NCI-H2196 treated with DMSO at 0.1 percent for 48 hours (cell line): Measurements from ENCODE around the gene SART3.
"Not testable (repeated sequence)": the region's sequence is repeated elsewhere in the genome, so short reads cannot be mapped to it uniquely, and the experiment has no call there.

Source experiments
- DNase-seq: peaks from one replicate; lab custom pipeline; 2025; ENCODE audit not compliant: unreplicated experiment; lab: John Stamatoyannopoulos, UW

Gene SART3

DNA sequence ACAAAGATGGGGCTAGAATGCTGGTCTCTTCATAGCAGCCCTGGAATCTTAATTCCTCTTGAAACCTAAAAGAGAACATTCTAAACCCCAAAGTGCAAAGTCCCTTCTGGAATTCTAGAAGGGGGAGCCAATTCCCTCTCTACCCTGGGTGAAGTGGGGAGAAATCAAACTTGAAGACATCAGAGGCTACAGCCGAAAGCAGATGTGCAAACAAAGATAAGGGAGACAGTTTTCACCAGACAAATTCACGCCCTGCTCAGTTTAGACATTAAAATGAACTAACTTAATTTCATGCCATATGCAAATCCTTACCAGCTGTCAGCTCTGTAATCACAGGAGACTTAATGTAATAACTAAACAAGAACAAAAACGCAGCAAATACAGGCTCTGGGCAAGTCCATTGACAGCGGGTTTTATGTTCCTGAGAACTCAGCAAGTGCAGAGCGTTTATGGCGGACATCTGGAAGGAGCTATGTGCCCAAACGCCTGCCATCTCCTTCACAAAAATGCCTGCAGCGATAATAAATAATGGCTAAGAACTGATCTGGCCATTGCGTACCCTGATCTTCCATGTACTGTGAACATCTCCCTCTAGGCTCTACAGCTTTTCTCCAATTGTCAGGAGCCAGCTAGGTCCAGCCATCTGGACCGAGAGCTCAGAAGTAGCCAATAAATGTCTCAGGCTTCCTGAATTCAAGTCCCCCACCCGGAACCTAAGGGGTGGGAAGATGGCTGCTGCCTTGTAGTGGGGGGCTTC, 65.0 kb downstream of the SART3 start:
- no peak for DNase-seq

DNA sequence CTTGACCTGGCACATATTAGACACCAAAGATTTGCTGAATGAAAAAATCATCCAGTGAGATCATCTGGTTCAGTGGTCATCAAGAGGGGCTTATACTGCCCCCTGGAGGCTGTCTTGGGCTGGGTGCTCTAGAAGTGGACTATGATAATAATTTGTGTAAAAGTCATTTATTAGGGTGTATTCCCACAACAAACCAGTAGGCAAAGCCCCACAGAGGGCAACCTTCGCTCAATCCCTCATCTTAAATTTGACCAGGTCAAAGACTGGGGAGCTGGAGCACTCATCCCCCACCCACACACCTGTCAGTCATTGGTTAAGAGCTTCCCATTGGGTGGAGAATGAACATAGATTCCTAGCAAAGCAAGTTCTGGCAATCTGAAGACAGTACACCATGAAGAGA, 65.9 kb downstream of the SART3 start:
- DNase-seq: no peak

DNA sequence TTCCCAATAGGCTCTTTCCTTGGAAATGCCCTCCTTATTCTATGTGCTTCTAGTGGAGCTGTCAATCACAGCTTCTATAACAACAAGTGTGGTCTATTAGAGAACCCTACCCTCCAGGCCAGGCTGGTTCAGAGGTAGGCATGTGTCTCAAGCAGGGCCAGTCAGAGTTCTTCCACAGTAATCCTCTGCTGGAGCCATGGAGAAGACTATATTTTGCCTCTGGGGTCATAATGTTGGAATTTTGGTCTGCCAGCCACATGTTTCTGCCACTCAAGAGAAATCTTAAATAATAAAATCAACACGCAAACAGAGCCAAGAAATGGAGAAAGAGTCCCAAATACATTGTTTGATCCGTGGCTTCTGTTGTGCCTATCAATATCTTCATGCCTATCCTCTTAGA, 69.7 kb downstream of the SART3 start:
- no peak for DNase-seq

DNA sequence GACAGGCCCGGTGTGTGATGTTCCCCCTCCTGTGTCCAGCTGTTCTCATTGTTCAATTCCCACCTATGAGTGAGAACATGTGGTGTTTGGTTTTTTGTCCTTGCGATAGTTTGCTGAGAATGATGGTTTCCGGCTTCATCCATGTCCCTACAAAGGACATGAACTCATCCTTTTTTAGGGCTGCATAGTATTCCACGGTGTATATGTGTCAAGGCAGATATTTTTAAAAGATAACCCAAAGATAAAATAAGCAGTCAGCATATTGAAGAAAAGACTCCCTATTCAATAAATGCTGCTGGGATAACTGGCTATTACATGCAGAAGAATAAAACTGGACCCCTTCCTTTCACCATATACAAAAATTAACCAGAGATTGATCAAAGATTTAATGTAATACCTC, 73.9 kb downstream of the SART3 start:
- not testable (repeated sequence) for DNase-seq

DNA sequence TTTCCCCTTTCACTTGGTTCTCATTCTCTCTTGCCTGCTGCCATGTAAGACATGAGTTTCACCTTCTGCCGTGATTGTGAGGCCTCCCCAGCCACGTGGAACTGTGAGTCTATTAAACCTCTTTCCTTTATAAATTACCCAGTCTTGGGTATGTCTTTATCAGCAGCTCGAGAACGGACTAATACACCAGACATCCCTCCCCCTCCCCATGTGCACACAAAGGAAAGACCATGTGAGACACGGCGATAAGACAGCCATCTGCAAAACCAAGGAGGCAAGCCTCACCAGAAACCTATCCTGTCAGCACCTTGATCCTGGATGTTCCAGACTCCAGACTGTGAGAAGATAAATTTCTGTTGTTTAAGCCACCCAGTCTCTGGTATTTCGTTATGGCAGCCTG, 75.6 kb downstream of the SART3 start:
- DNase-seq: not testable (repeated sequence)

DNA sequence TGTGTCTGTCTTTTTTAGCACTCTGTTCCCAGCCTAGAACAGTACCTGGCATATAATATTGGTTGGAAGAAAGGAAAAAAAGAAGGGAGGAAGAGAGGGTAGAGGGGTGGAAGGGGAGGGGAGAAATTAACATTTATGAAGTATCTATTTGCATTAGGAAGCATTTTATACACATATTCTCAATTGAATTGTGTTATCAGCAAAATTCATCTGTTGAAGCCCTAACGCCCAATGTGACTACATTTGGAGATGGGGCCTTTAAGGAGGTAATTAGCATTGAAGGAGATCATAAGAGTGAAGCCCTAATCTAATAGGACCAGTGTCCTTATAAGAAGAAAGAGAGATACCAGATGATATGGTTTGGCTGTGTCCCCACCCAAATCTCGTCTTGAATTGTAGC, 76.1 kb downstream of the SART3 start:
- no peak for DNase-seq

DNA sequence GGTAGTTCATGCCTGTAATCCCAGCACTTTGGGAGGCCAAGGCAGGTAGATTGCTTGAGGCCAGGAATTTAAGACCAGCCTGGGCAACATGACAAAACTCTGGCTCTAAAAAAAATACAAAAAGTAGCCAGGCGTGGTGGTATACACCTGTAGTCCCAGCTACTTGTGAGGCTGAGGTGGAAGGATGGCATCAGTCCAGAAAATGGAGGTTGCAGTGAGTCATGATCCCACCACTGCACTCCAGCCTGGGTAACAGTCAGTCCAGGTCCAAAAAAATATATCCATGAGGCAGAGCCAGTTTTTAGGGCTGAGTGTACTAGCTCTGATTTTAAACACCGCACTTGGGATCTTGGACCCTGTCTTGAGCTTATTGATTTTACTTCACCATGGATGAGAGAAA, 76.5 kb downstream of the SART3 start:
- DNase-seq: no peak

DNA sequence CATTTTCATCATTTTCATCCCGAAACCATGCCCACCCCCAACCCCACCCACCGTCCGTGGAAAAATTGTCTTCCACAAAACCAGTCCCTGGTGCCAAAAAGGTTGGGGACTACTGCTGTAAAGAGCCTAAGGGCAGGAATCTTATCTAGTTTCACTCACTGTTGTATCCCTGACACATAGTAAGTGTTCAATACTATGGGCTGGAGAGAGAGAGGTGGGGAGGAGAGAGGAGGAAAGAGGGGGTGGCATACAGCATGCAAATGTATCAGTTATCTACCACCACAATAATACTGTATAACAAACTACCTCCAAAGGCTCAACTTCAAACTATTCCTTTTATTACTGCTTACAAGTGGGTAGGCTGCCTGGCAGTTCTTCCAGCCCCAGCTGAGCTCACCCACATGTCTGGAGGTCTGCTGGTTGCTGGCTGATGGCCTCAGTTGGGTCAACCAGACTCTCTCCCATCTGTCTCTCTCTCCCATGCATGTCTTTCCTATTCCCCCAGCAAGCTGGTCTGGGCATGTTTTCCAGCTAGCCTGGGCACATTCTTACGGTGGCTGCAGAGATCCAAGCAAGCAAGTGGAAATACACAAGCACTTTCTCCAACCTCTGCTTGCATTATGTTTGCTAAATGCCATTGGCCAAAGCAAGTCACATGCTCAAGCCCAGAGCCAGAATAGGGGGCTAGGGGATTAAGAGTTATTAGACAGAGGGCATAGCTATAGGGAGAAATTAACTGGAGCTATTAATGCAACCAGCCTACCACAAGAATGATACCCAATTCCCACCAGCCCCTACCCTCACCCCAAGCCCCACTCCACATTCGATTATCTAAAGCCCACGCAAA, 77.5 kb downstream of the SART3 start:
- DNase-seq: no peak

DNA sequence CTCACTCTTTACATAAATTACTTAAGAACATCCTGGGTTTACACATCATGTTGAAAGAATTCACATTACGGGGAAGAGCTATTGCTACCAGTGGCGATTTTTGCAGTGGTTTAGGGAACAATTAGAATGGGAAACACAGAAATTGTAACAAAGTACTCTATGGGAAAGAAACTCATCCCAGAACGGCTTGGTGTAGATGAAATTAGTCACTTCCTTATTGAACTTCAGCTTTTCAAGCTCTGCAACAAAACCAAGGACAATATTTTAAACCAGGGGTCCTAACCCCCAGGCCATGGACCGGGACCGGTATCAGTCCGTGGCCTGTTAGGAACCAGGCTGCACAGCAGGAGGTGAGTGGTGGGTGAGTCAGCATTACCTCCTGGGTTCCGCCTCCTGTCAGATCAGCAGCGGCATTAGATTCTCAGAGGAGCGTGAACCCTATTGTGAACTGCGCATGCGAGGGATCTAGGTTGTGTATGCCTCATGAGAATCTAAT, 78.2 kb downstream of the SART3 start:
- DNase-seq: no peak

DNA sequence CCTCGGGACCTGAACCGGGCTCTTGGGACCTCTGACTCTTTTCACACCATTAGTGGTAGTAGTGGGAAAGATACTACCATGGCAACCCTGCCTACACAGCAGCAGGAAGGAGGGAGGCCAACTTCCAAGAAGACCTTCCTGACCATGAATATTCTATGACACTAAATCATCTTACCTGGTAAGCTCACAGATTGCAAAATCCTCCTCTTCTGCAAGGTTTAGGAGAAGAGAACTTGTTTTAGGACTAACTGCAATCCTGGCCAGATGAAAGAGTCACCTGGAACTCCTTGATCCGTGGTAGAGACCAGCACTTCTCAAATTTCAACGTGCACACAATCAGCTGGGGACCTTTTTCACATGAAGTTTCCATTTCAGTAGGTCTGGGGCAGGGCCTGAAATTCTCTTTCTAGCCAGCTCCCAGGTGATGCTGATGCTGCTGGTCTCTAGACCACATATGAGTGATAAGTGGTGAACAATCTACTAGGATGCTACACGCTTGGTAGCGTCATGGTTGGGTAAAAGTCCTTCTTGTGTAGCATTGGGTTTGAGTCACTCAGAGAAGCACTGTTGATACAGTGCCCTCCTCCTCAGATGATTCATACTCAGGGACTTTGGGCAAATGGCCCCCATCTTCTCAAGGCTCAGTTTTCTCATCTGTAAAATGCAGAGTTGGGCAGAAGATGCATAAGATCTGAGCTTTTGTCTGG, 81.5 kb downstream of the SART3 start:
- DNase-seq: no peak

DNA sequence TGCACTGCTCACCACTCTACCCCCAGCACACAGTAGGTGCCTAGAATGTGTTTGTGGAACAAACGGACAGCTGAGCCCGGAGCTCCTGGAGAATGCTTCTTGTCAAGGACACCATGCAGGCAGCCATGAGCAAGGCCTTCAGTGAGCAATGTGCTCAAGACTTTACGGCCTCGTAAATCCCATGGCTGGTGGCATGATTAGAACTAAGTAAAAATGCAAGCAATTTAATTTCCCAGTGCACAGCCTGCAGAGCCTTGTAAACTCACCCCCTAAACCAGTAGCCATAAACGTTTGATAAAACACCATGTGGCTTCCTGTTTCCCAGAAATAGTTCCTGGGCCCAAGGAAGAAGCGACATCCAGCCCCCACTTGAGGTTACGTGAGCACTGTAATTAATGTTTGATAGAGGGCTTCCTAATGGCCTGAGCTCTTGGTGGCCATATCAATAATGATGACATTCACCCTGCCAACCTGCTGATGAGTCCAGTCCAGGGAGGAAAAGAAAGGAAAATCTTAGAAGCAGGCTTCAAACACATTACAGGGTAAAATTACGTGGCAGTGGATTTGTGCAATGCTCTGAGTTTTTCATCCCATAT, 82.3 kb downstream of the SART3 start:
- DNase-seq: no peak

DNA sequence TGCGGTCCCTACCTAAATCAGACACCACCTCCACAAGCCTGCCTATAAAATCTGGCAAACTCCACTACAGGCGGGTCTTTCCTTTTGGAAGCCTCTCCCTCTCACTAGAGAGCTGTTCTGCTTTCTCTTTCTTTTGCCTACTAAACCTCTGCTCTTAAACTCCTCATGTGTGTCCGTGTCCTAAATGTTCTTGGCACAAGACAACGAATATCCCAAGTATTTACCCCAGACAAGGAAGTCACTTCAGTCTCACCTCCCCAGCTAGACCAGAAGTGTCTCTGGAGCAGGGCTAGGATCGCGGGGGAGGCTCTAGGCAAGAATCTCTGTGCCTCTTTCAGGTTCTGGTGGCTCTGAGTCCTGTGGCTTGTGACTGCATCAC, 83.1 kb downstream of the SART3 start:
- DNase-seq: no peak

DNA sequence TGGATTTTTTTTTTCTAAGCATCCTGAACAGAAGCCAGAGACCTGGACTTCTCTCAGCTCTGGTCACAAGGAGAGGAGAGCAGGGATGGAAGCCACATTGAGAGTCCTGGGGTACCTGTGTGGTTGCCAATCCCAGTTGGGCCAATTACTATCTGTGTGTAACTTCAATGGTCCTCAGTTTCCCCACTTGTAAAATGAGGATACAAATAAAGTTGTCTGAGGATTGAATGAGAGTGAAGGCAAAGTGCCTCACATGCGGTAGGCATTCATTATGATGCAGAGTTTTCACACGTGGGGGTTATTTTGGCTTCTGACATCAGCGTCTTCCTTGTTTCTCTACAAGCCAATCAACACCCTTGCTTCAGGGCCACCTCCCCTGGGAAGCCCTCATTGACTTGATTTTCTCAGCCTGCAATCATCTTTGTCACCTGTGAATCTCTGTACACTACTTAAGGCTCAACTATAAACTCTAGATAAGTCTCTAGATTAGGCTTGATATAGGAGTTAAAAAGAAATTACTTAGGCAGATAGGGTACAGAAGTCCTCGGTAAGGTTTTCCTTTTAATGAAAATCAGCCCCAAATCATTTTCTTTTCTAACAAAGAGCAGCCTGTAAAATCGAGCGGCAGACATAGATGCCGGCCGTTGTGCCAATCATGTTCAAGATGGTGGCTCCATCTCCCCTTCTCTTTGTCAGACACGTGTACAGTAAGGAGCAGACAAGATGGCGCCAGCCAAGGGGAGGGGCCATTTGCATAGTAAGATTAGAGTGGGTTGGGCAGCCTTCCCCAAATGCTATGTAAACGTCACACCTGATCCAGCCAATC, 83.7 kb downstream of the SART3 start:
- no peak for DNase-seq

DNA sequence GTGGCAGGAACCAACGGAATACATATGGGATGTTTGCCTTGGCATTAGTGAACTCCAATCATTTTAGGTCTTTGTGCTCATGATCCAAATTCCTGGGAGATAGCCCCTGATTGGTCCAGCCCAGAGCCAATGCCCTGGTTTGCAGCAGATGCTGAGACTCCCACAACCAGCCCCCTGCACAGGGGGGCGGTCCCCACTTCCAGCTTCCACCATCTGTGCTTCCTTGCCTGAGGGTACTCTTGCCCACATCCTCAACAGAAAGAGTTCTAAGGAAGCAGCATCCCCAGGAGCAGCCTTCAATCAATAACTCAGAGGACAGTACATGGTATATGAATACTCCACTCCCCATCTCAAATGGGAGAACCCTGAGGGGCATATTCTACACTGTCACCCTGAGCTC, 85.6 kb downstream of the SART3 start:
- DNase-seq: no peak

DNA sequence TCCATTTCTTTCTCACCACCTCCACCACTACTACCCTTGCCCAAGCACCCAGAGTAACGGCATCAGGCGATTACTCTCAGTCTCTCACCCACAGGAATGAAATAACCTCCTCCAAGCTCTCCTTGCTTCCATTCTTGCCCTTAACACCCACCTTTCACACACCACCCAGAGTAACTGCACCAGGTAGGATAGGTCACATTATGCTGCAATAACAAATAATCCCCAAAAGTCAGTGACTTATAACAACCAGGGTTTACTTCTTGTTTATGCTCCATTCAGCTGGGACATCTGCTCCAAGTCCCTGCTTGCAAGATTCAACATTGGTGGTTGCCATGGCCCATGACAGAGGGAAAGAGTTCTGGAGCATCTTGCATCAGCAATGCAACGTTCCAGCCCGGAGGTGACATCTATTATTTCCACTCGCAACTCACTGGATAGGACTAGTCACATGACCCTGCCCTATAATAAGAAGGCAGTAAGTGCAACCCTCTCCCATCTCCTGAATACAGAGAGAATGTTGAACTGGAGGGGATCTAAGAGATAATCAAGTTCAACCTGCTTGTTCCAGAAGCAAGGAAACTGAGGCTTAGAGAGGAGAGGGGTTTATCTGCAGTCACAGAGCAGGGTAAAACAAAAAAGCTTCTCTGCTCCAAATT, 87.4 kb downstream of the SART3 start:
- DNase-seq: no peak
